Iris pigment epithelial cell (primary cell): ENCODE results near the gene NTF3.

Experiments used
- DNase-seq: peaks from one replicate; pipeline ENCODE4 v3.0.0-alpha.2; 2011; ENCODE audit warnings: low read depth

NTF3 gene

GRCh38 chr12:5456906-5457305, 25.0 kb downstream of the NTF3 start:
- peak; percentile 74 for DNase-seq

- no peak for DNase-seq
These were observed 26.5 kb downstream of the NTF3 start for GRCh38 chr12:5458229-5459050.

GRCh38 chr12:5459051-5459782, 27.3 kb downstream of the NTF3 start:
- no peak for DNase-seq

GRCh38 chr12:5460817-5461216, 28.9 kb downstream of the NTF3 start:
- no peak for DNase-seq

GRCh38 chr12:5461966-5462365, 30.1 kb downstream of the NTF3 start:
- DNase-seq, result no peak

- DNase-seq, result no peak
These were observed 32.2 kb downstream of the NTF3 start for GRCh38 chr12:5464096-5464495.

GRCh38 chr12:5465384-5465783, 33.5 kb downstream of the NTF3 start:
- DNase-seq, result no peak

GRCh38 chr12:5466521-5466960, 34.6 kb downstream of the NTF3 start:
- DNase-seq, result no peak

- DNase-seq, result no peak
These were observed 36.0 kb downstream of the NTF3 start for GRCh38 chr12:5467931-5468330.

- no peak for DNase-seq
These were observed 38.3 kb downstream of the NTF3 start for GRCh38 chr12:5470221-5470620.

- DNase-seq, result no peak
These were observed 38.8 kb downstream of the NTF3 start for GRCh38 chr12:5470703-5471102.

- DNase-seq, result no peak
These were observed 41.3 kb downstream of the NTF3 start for GRCh38 chr12:5473076-5473782.

GRCh38 chr12:5473783-5474116, 41.8 kb downstream of the NTF3 start:
- DNase-seq, result no peak

- no peak for DNase-seq
These were observed 44.4 kb downstream of the NTF3 start for GRCh38 chr12:5476356-5476755.

GRCh38 chr12:5478081-5478706, 46.3 kb downstream of the NTF3 start:
- peak; percentile 6 for DNase-seq

GRCh38 chr12:5479761-5480160, 47.9 kb downstream of the NTF3 start:
- no peak for DNase-seq

GRCh38 chr12:5480218-5480937, 48.5 kb downstream of the NTF3 start:
- no peak for DNase-seq

- no peak for DNase-seq
These were observed 49.0 kb downstream of the NTF3 start for GRCh38 chr12:5480938-5481303.

GRCh38 chr12:5481645-5482044, 49.7 kb downstream of the NTF3 start:
- DNase-seq, result no peak

- DNase-seq, result no peak
These were observed 52.5 kb downstream of the NTF3 start for GRCh38 chr12:5484426-5484825.

- DNase-seq, result no peak
These were observed 53.5 kb downstream of the NTF3 start for GRCh38 chr12:5485454-5485853.

GRCh38 chr12:5487076-5487475, 55.2 kb downstream of the NTF3 start:
- DNase-seq, result no peak
